ENCODE results near the gene RACK1.

The RACK1 gene

GRCh38 chr5:181194489-181195248 lies 49.0 kb downstream of the RACK1 start:
- no peak for DNase-seq

DNA sequence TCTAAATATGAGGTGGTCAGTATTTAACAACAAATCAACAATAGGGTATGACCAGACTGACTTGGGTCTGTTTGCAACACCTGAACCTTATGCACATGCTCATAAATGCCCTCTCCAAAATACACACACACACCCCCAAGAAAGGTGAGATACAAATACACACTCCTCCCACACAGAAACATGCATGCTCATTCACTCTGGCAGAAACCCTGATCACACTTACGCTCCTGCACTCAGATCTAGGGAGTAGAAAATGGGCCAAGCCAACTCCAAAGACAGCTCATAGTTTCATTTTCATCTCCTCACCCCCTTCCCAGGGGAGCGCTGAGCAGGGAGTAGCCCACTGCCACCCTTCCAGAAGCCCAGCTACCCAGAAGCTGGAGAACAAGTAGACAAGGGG lies 50.0 kb downstream of the RACK1 start:
- no peak for DNase-seq

DNA sequence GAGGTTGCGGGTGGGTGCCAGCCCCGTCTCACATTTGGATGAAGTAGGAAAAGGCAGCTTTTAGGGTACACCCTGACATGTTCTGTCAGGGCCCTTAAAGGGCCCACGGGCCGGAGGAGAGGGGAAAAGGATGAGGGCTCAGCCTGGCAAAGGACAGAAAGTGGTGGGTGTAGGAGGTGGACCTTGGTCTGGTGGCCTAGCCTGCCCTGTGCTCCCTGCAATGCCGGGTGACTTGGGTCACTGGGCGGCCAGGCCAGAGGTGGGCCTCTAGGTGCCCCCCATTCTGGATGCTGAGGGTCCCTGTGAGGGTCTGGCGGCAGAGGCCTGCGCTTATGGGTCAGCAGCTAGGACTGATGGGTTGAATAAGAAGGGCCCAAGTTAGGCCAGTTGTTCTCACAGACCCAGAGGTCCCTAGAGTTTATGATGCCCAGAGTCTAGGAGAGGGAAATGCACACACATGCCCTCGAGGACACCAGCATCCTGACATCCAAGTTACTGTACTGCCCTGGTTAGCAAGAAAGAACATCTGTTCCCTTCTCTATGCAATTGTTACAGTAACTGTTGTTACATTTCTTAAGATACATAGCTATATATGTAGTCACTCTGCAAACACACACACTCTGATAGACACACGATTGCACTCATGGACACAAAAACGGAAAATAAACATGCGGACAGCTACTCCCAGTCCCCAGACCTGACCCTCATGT lies 51.2 kb downstream of the RACK1 start:
- DNase-seq: no peak

DNA sequence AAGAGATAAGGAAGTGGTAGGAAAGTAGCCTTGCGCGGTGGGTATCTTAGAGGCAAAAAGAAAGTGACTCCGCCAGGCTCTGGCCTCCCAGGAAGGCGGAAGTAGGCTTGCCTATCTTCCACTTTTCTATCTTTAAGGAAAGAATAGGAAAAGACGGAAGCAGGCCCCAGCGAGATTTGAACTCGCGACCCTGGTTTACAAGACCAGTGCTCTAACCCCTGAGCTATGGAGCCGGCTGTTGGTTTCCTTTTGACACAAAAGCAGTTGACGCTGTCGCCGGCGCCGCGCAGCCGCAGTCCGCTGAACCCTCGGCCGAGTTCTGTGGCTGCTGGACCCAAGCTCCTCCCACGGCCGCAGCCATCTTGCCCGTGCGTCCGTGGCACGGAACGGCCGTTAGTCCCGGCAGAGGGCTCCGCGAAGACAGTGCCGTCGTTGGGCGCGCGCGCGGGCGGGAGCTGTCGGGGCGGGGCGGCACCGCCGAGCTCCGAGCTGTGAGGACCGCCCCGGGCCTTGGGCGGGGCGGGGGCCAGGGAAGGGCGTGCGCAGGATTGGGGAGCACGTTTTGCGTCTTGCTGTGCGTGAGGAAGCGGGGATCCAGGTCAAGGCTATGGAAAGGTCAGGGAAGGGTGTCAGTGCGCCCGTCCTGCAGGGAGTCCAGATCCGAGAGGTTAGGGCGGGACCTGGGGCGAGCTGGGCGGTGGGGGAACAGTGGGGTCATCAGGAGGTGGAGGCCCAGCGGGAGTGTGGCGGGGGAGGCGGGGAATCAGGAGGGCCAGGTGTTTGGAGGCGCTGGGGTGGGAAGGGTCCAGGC lies 52.0 kb downstream of the RACK1 start:
- peak; percentile 98 to 99 (median 98) for DNase-seq

DNA sequence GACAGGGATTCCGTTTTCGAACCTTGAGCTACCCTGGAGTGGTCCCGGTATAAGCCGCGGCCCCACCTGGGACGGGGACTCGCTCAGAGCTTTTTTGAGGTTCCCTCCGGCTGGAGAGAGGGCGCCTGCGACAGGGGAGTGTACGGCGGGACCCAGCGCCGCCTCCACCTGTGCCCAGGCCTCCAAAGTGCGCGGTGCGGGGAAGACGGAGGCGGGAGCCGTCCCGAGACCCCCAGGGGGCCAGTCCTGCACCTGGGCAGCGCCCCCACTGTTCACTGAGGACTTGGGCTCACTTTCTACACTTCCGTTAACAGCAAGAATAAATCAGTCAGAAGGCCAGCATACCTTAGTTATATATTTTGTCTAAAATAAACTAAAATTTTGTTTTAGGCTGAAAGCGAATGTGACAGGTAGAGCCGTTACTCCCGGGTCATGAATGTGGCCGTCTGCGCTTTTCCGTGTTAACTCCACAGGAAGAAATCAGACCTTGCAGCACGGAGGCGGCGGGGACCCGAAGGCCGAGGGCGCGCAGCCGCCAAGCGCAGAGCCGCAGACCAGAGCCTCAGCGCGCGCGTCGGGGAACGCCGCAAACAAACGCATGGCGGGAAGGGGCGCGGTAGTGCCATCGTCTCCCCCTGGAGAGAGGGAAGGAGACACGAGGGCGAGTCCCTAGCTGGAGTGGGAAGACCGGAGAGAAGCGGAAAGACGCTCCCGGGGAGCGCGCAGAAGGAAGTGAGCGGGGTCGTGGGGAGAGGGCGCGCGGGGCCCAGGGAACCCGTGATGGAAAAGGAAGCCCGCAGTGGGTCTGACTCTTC lies 52.8 kb downstream of the RACK1 start:
- peak in 3 of 4 experiments; percentile 47 to 79 (median 70) for DNase-seq

GRCh38 chr5:181189962-181190710 lies 53.6 kb downstream of the RACK1 start:
- peak in 1 of 4 experiments; percentile 33 for DNase-seq

GRCh38 chr5:181189363-181189961 lies 54.2 kb downstream of the RACK1 start:
- peak in 3 of 4 experiments; percentile 51 to 64 (median 59) for DNase-seq

GRCh38 chr5:181188700-181189362 lies 54.9 kb downstream of the RACK1 start:
- DNase-seq: peak; percentile 81 to 91 (median 85)

GRCh38 chr5:181187500-181188213 lies 56.0 kb downstream of the RACK1 start:
- DNase-seq: peak; percentile 71 to 80 (median 76)

GRCh38 chr5:181186986-181187499 lies 56.7 kb downstream of the RACK1 start:
- no peak for DNase-seq
